ENCODE data around the gene SEPTIN7.

DNA sequence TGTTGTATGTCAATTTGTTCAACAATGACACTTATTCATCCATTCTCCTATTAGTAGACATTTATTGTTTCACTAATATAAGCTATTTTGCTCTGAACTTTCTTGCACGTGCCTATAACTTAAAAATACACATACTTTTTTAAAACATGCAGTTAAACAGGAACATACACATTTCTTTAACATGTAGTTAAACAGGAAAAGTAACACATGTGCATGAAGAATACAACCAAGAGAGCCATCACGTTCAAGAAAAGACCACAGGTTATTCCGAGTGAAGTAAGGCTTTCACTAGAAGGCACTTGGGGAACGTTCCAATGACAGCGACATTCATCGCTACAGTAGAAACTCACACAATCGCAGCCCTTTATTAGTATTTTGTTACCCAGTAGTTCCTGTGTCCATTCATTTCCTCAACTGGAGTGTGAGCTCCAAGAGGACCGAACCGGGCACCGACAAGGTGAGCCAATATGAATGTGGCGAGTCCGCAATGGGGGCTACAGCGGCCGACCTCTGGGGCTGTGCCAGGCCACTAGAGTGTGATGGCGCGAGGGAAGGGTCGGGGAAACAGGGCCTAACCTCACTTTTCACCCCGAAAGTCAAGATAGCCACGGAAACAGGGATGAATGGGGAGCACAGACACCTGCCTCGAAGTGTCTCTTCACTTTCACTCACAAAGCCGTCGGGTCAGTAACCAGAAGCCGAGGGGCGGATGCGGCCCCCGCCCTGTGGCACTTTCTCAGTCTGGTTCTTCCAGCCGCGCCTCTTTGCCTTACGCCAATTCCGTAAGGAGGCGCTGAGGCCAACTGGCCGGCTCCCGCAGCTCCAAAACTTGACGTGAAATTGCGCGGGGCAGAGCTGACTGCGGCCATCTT is 775 bp upstream of the SEPTIN7 start:
- TF ChIP-seq, protein P1, sequence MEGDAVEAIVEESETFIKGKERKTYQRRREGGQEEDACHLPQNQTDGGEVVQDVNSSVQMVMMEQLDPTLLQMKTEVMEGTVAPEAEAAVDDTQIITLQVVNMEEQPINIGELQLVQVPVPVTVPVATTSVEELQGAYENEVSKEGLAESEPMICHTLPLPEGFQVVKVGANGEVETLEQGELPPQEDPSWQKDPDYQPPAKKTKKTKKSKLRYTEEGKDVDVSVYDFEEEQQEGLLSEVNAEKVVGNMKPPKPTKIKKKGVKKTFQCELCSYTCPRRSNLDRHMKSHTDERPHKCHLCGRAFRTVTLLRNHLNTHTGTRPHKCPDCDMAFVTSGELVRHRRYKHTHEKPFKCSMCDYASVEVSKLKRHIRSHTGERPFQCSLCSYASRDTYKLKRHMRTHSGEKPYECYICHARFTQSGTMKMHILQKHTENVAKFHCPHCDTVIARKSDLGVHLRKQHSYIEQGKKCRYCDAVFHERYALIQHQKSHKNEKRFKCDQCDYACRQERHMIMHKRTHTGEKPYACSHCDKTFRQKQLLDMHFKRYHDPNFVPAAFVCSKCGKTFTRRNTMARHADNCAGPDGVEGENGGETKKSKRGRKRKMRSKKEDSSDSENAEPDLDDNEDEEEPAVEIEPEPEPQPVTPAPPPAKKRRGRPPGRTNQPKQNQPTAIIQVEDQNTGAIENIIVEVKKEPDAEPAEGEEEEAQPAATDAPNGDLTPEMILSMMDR (optimal IDR thresholded peaks at IDR 0.05 in 1 of 3, IDR thresholded peaks at IDR 0.05 in 1 of 3, conservative IDR thresholded peaks at IDR 0.05 in 1 of 3; ENCODE audit: extremely low read depth in 1 of 3, insufficient read depth in 2 of 3, low read length in 3 of 3) = no peak
- no peak for TF ChIP-seq EZH2 (IDR thresholded peaks at IDR 0.05; ENCODE audit: low read length)

Measured in keratinocyte (primary cell).